Measurements from ENCODE around the gene CMPK2. TPM values are rescaled to one million over a fixed set of nuclear protein-coding genes. Genes with fewer than 3 reads are reported as not detected.
"Not testable (repeated sequence)": the region's sequence is repeated elsewhere in the genome, so short reads cannot be mapped to it uniquely, and the experiment has no call there.

The CMPK2 gene
- total RNA-seq, 1 donor: 31.5 TPM

DNA sequence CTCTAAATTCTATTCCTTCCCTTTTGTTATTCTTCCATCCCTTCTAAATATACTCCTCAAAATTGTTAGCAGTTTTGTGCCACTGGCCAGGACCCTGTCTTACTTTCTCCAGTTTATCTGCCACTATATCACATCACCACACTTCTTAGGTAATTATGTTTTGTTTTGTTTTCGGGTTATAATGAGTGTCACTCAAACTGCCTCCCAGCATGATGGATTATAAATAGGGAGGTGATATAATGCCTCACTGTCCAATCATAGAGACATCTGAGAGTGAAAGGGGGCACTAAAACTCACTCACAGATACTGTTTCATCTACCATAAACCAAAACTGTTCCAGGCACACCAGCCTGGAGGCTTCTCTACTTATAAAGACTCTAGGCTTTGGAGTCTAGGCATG is 15.3 kb upstream of the CMPK2 start:
- no peak for DNase-seq (ENCODE audit: low read depth in 2 of 3, low spot score in 2 of 3)

GRCh38 chr2:6880200-6880733 is 14.6 kb upstream of the CMPK2 start:
- DNase-seq (ENCODE audit: low read depth in 2 of 3, low spot score in 2 of 3): peak in 2 of 3 donors; percentile 51 to 76

DNA sequence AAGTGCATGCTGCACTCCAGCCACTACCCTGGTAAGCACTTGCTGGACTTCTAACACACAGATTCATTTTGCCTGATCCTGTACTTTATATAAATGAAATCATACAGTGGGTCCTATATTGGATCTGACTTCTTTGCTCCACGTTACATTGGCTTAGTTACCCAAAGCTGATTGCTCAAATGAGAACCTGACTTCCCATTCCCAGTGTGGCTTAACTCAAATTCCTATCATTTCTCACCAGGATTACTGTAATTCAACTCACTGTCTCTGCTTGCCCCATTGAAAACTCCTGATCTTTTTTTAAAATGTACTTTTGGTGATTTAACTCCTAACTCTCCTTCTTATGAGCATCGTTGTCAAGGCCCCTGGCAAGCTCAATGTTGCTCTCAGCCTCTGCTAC is 13.3 kb upstream of the CMPK2 start:
- no peak for DNase-seq (ENCODE audit: low read depth in 2 of 3, low spot score in 2 of 3)

- peak in 2 of 3 donors; percentile 39 to 57 for DNase-seq (ENCODE audit: low read depth in 2 of 3, low spot score in 2 of 3)
Observed at GRCh38 chr2:6878549-6878948, 12.8 kb upstream of the CMPK2 start.

DNA sequence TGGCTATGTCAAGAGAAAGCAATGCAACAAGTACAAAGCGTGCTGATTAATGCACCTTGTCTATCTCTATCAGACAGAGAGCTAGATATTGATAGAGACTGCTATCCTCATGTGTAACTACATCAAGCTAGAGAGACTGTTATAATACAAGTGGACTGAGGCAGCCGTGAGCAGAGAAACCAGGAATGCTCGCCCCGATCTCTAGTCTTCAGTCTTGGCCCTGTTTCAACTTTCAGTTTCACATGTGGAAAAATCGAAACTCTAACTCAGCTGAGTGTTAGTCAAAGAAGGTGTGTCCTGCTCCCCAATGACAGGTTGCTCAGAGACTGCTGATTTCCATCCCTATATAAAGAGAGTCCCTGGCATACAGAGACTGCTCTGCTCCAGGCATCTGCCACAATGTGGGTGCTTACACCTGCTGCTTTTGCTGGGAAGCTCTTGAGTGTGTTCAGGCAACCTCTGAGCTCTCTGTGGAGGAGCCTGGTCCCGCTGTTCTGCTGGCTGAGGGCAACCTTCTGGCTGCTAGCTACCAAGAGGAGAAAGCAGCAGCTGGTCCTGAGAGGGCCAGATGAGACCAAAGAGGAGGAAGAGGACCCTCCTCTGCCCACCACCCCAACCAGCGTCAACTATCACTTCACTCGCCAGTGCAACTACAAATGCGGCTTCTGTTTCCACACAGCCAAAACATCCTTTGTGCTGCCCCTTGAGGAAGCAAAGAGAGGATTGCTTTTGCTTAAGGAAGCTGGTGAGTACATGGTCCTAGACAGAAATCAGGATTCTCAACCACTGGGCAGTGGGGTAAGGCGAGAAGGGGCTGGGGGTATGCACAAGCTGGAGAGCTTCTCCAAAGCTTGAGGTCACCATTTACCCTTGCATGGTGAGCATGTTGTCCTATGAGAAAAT is 11.9 kb upstream of the CMPK2 start, which contains the start of gene RSAD2:
Gene RSAD2 (plus strand): TSS at position 376 of the 903 bp plus-strand sequence. CDS start 24 bp downstream, at position 400.
- DNase-seq (ENCODE audit: low read depth in 2 of 3, low spot score in 2 of 3): peak in 2 of 3 donors; percentile 72 to 80

DNA sequence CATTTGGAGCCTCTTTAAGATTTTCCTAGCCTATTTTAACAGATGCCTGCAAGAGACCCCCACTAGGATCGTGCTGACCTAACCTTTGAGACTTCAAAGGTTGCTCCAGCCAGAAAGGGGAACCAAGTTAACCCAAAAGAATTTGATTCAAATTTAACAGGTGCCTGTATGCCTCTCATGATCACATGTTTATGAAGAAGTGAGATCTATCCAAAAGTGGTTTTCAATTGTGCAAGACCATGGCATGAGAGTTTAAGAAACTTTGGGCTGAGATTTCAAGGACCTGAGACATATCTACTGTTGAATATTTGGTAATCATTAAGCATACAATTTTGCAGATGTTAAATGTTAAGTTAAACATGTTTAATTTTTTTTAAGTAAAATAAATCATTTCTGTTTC is 10.6 kb upstream of the CMPK2 start:
- DNase-seq (ENCODE audit: low read depth in 2 of 3, low spot score in 2 of 3): no peak

DNA sequence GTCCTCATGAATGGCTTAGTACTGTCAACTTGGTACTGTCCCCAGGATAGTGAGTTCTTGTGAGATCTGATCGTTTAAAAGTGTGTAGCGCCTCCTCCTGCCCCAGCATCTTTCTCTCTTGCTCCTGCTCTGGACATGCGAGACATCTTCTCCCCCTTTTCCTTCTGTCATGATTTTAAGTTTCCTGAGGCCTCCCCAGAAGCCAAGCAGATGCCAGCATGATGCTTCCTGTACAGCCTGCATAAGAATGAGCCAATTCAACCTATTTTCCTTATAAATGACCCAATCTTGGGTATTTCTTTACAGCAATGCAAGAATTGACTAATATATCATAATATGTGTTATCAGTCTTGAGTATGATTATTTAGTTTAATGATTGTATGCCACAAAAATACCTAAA is 8.3 kb upstream of the CMPK2 start:
- no peak for DNase-seq (ENCODE audit: low read depth in 2 of 3, low spot score in 2 of 3)

- peak in 2 of 3 donors; percentile 30 to 63 for DNase-seq (ENCODE audit: low read depth in 2 of 3, low spot score in 2 of 3)
Observed at GRCh38 chr2:6872394-6872793, 6.7 kb upstream of the CMPK2 start.

GRCh38 chr2:6866982-6867381 is 1.3 kb upstream of the CMPK2 start:
- no peak for DNase-seq (ENCODE audit: low read depth in 2 of 3, low spot score in 2 of 3)

- DNase-seq (ENCODE audit: low read depth in 2 of 3, low spot score in 2 of 3): peak in 2 of 3 donors; percentile 48 to 59
Observed at GRCh38 chr2:6866275-6866671, 566 bp upstream of the CMPK2 start.

- no peak for DNase-seq (ENCODE audit: low read depth in 2 of 3, low spot score in 2 of 3)
Observed at GRCh38 chr2:6864923-6865345, 773 bp downstream of the CMPK2 start.

GRCh38 chr2:6864231-6864754 is 1.4 kb downstream of the CMPK2 start:
- DNase-seq (ENCODE audit: low read depth in 2 of 3, low spot score in 2 of 3): no peak

DNA sequence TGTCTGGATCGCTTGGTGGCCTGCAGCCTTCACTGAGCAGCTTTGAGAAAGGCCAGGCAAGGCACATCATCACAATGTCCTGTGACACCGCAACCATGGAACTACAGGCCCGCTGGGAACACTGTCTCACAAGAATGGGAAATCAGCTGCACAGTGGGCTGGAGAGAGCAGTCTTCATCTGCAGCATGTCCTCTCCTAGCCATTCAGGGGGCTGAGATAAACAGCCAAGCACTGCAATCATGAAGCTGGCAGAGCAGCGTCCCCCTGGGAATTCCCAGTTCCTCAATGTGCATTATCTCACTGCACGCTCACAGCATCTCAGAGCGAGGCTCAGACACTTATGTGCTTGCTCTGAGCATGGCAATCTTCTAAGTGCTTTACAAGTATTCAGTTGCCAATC is 1.9 kb downstream of the CMPK2 start:
- DNase-seq (ENCODE audit: low read depth in 2 of 3, low spot score in 2 of 3): no peak

GRCh38 chr2:6860296-6860695 is 5.4 kb downstream of the CMPK2 start:
- DNase-seq (ENCODE audit: low read depth in 2 of 3, low spot score in 2 of 3): no peak

GRCh38 chr2:6858466-6859027 is 7.2 kb downstream of the CMPK2 start:
- DNase-seq (ENCODE audit: low read depth in 2 of 3, low spot score in 2 of 3): not testable (repeated sequence)

- DNase-seq (ENCODE audit: low read depth in 2 of 3, low spot score in 2 of 3): no peak
Observed at GRCh38 chr2:6856548-6856920, 9.2 kb downstream of the CMPK2 start.

GRCh38 chr2:6855860-6856547 is 9.7 kb downstream of the CMPK2 start:
- no peak for DNase-seq (ENCODE audit: low read depth in 2 of 3, low spot score in 2 of 3)

DNA sequence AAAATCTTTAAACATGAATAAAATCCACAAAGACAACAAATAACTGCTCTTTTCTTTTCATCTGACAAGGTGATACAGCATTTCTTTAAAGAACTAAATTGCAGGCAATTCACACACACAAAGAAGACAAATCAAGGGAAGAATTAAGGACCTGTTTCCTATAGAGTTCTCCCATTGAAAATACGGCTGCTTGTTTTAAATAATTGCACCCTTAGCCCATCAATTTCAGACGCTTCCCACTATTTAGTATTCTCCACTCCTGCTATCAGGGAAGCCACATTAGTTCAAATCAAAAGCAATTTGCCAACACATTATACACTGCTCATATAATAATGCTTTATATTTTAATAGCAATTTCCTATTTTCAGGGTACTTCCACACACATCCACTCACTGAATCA is 11.3 kb downstream of the CMPK2 start:
- no peak for DNase-seq (ENCODE audit: low read depth in 2 of 3, low spot score in 2 of 3)

- no peak for DNase-seq (ENCODE audit: low read depth in 2 of 3, low spot score in 2 of 3)
Observed at GRCh38 chr2:6852195-6852594, 13.5 kb downstream of the CMPK2 start.

GRCh38 chr2:6846967-6847681 is 18.6 kb downstream of the CMPK2 start:
- peak in 2 of 3 donors; percentile 40 to 41 for DNase-seq (ENCODE audit: low read depth in 2 of 3, low spot score in 2 of 3)

All from hematopoietic multipotent progenitor cell (in vitro differentiated cells).